DMS79 treated with DMSO at 0.1 percent for 48 hours (cell line): Measurements from ENCODE around the gene UBC.

ENCODE experiments used
- DNase-seq: peaks from one replicate; lab custom pipeline; 2025; lab: John Stamatoyannopoulos, UW

The UBC gene

DNA sequence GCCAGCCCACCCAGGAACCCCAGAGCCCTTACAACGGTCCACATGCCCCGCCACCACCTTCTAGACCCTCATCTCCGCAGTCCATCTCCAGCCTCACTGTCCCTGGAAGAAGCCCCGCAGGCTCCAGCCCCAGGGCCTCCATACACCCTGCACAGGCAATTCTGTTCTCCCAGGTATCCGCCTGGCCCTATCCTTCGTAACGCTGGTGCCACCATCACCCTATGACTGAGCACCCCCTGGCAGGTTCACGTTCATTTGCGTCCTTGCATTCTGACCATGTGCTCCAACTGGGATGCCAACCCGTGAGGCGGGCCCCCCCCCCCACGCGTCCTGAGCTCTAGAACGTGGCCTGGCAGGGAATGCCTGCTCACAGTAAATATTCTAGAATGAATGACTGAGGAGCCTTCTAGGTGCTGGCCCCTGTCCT, 50.1 kb downstream of the UBC start:
- DNase-seq, result no peak

- DNase-seq, result peak; percentile 70
Measured at GRCh38 chr12:124863416-124864325, 50.8 kb downstream of the UBC start, which contains the start of gene SCARB1. Gene SCARB1, minus strand, starts transcription at chr12:124863864. Its CDS starts 144 bp downstream, at chr12:124863720.

DNA sequence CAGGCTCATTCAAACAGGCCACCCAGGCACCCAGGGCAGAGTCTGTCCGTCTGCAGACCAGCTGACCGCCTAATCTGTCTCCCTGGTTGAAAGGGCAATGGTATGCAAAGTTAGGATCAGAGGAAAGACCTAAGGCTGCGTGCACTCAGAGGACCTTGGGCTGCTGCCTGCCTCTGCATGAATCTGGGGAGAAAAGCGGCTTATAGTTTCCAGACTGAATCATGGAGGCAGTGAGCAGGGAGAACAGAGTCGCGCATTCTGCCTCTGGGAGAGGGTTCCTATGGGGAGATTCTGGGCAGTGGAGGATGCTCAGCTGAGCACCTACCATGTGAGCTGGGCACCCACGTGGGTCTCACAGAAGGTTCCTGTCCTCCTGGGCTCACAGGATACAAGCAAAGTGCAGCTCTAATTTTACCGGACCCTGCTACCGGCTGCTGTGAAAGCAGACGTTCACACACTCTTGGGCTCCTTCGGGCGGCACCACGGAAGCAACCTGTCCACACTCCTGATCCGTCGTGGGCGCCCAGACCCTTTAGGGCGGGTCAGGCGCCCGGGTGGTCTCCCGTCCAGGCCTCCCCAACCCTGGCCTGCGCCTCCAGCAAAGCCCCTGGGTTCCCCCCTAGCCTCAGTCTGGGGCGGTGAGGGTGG, 51.6 kb downstream of the UBC start:
- DNase-seq, result peak; percentile 9

DNA sequence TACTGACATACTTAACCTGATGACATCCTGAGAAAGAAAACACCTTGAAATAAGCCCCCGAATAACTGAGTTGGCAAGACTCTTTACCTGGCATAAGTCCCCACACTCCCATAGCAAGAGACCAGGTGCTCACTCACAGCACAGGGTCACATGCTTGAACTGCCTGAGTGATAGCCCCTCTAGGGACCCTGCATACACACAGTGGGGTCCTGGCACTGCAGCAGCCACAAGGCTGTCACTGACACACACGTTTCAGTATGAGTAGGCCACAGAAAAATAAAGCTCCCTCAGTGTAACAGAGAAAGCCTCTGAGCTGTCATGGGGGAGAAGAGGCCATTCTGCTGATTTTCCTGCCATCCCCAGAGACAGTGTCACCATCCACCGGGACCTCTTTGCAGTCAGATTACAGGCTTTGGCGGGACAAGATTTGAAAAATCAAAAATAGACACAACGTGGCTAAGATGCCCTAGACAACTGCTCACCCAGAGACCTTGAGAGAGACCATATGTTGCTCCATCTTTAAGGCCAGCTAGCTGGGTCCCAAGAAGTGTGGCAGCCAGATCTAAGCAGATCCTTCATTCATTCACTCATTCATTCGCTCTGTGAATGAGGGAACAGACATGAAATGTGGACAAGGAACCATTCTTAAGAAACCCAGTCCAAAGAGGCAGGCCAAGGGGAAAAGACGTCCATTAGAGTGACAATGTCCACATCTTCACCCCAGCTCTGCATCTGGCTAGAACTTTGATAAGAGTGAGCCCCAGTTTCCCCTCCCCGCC, 52.4 kb downstream of the UBC start:
- no peak for DNase-seq
